GM18519 (cell line): ENCODE results near the gene NOC2L.

Source experiments
- ATAC-seq: cut with Tn5 transposase; IDR thresholded peaks from one replicate; pipeline ENCODE4 v1.9.1; 2021; ENCODE audit warnings: mild to moderate bottlenecking, moderate library complexity; ENCODE audit not compliant: unreplicated experiment, low FRiP score

NOC2L gene

GRCh38 chr1:958823-959730 lies at the start of gene NOC2L:
Gene NOC2L, minus strand, starts transcription at chr1:959256. Its CDS starts 16 bp downstream, at chr1:959240.
- no peak for ATAC-seq

GRCh38 chr1:1006305-1007159 lies 47.5 kb upstream of the NOC2L start:
- no peak for ATAC-seq

- no peak for ATAC-seq
These were observed 46.8 kb upstream of the NOC2L start for GRCh38 chr1:1005774-1006304.

GRCh38 chr1:1004780-1005697 lies 46.0 kb upstream of the NOC2L start:
- ATAC-seq, result no peak

GRCh38 chr1:1004420-1004779 lies 45.3 kb upstream of the NOC2L start:
- no peak for ATAC-seq

GRCh38 chr1:1003618-1004419 lies 44.8 kb upstream of the NOC2L start:
- ATAC-seq, result no peak

- ATAC-seq, result no peak
These were observed 42.2 kb upstream of the NOC2L start for GRCh38 chr1:1001057-1001783.

- ATAC-seq, result no peak
These were observed 41.5 kb upstream of the NOC2L start for GRCh38 chr1:1000357-1001056.

- ATAC-seq, result no peak
These were observed 40.8 kb upstream of the NOC2L start, which contains the start of gene HES4 for GRCh38 chr1:999725-1000356. Gene HES4, minus strand, starts transcription at chr1:1000097. Its CDS starts 124 bp downstream, at chr1:999973.

- no peak for ATAC-seq
These were observed 40.1 kb upstream of the NOC2L start for GRCh38 chr1:998995-999724.

- ATAC-seq, result no peak
These were observed 39.6 kb upstream of the NOC2L start for GRCh38 chr1:998745-998994.

- no peak for ATAC-seq
These were observed 39.1 kb upstream of the NOC2L start for GRCh38 chr1:997993-998744.

GRCh38 chr1:997713-997992 lies 38.6 kb upstream of the NOC2L start:
- no peak for ATAC-seq

- no peak for ATAC-seq
These were observed 38.0 kb upstream of the NOC2L start for GRCh38 chr1:996851-997712.

GRCh38 chr1:995665-996633 lies 36.9 kb upstream of the NOC2L start:
- no peak for ATAC-seq
